ENCODE measurements around the gene TAPBPL. TPM values are rescaled to one million over a fixed set of nuclear protein-coding genes. Genes with fewer than 3 reads are reported as not detected.

TAPBPL gene
- total and polyA plus RNA-seq, 2 of the 4 experiments (the other 2 are of a cell fraction): 3.4 to 12.1 TPM

DNA sequence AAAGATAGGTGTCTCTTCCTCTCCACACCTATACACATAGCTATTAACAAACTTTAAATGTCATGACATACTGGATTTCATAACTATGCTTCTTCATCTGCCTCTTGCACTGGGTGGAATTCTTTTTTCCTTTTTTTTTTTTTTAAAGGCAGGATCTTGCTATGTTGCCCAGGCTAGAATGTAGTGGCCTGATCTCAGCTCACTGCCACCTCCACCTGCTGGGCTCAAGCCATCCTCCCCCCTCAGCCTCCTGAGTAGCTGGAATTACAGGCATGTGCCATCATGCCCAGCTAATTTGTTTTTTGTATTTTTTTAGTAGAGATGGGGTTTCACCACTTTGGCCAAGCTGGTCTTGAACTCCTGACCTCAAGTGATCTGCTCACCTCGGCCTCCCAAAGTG, 36.4 kb downstream of the TAPBPL start:
- no peak overlapping the region for H3K18ac ChIP-seq (ENCODE audit: low read depth, low read length)
- WGBS, 2 experiments (ENCODE audit: extremely low coverage in 2 of 2, insufficient read length in 1 of 2): no CpG with 5 or more reads among the region's 1 CpG
- H3K4me1 ChIP-seq (ENCODE audit: control insufficient read depth, insufficient read depth, low read length): no peaks in the 10 kb centered on the region; the same call in 1 of the 2 replicates
- H4K8ac ChIP-seq (ENCODE audit: low read depth in 2 of 2, low read length in 2 of 2): no peak overlapping the region
- ATAC-seq (ENCODE audit: low read depth) (no peak), DNase-seq (no peak)
- H3K4me2 ChIP-seq (ENCODE audit: low read depth, low read length): no peak overlapping the region
- H2BK120ac ChIP-seq (ENCODE audit: low read depth, low read length): no peak overlapping the region
- no peak overlapping the region for H3K9ac ChIP-seq (ENCODE audit: low read depth, low read length)
- H2AK9ac ChIP-seq (replicated peaks; ENCODE audit: low read depth, low read length, poor library complexity): no peak overlapping the region
- dilution Hi-C loops (cut with HindIII; ENCODE audit: low sequenced_read_pairs, unreplicated experiment): no loop called here
- peaks cover 4% of the 10 kb centered on the region for H3K9me1 ChIP-seq (ENCODE audit: insufficient read depth, low read length)
- in situ Hi-C loops (cut with MboI; ENCODE audit: low sequenced_read_pairs): no loop called here
- no peak overlapping the region for H3K27ac ChIP-seq (ENCODE audit: insufficient read depth, low read length)
- peaks cover under 1% of the 10 kb centered on the region for H4K20me1 ChIP-seq (ENCODE audit: insufficient read depth, low read length)
- H3K14ac ChIP-seq (replicated peaks; ENCODE audit: low read depth, low read length): no peak overlapping the region
- no peak overlapping the region for H3K23ac ChIP-seq (ENCODE audit: low read depth, low read length)
- BruUV-seq (replicated peaks): no TSS peak
- no peak overlapping the region for H2BK15ac ChIP-seq (ENCODE audit: low read depth, low read length)
- no peak overlapping the region for H2BK20ac ChIP-seq (ENCODE audit: low read depth, low read length)
- no peak overlapping the region for H2BK5ac ChIP-seq (ENCODE audit: low read depth, low read length, poor library complexity, severe bottlenecking)
- TF ChIP-seq NFE2L2 (IDR thresholded peaks at IDR 0.05; ENCODE audit: low read depth, low read length) (no peak), RCOR1 (IDR thresholded peaks at IDR 0.05; ENCODE audit: insufficient replicate concordance, low read length) (no peak), MAZ (IDR thresholded peaks at IDR 0.05; ENCODE audit: borderline replicate concordance, low read depth, low read length) (no peak), POLR2A (IDR thresholded peaks at IDR 0.05; ENCODE audit: low read depth, low read length) (no peak), BHLHE40 (IDR thresholded peaks at IDR 0.05; ENCODE audit: low read depth, low read length) (no peak), RAD21 (IDR thresholded peaks at IDR 0.05; ENCODE audit: low read length) (no peak), CEBPB (IDR thresholded peaks at IDR 0.05; ENCODE audit: low read depth, low read length) (no peak), SMC3 (IDR thresholded peaks at IDR 0.05; ENCODE audit: low read depth, low read length) (no peak), MXI1 (IDR thresholded peaks at IDR 0.05; ENCODE audit: borderline replicate concordance, low read depth, low read length) (no peak), CHD1 (IDR thresholded peaks at IDR 0.05; ENCODE audit: low read depth, low read length) (no peak), MAFK (IDR thresholded peaks at IDR 0.05; ENCODE audit: low read depth, low read length) (no peak), RFX5 (IDR thresholded peaks at IDR 0.05; ENCODE audit: low read depth, low read length) (no peak), FOS (IDR thresholded peaks at IDR 0.05; ENCODE audit: low read depth, low read length) (no peak)
- TF ChIP-seq, protein P1, sequence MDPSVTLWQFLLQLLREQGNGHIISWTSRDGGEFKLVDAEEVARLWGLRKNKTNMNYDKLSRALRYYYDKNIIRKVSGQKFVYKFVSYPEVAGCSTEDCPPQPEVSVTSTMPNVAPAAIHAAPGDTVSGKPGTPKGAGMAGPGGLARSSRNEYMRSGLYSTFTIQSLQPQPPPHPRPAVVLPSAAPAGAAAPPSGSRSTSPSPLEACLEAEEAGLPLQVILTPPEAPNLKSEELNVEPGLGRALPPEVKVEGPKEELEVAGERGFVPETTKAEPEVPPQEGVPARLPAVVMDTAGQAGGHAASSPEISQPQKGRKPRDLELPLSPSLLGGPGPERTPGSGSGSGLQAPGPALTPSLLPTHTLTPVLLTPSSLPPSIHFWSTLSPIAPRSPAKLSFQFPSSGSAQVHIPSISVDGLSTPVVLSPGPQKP (IDR thresholded peaks at IDR 0.05; ENCODE audit: borderline replicate concordance, low read depth, low read length): no peak
- TF ChIP-seq, protein P2, sequence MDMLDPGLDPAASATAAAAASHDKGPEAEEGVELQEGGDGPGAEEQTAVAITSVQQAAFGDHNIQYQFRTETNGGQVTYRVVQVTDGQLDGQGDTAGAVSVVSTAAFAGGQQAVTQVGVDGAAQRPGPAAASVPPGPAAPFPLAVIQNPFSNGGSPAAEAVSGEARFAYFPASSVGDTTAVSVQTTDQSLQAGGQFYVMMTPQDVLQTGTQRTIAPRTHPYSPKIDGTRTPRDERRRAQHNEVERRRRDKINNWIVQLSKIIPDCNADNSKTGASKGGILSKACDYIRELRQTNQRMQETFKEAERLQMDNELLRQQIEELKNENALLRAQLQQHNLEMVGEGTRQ (IDR thresholded peaks at IDR 0.05; ENCODE audit: low read depth, low read length): no peak
- TF ChIP-seq, protein P3, sequence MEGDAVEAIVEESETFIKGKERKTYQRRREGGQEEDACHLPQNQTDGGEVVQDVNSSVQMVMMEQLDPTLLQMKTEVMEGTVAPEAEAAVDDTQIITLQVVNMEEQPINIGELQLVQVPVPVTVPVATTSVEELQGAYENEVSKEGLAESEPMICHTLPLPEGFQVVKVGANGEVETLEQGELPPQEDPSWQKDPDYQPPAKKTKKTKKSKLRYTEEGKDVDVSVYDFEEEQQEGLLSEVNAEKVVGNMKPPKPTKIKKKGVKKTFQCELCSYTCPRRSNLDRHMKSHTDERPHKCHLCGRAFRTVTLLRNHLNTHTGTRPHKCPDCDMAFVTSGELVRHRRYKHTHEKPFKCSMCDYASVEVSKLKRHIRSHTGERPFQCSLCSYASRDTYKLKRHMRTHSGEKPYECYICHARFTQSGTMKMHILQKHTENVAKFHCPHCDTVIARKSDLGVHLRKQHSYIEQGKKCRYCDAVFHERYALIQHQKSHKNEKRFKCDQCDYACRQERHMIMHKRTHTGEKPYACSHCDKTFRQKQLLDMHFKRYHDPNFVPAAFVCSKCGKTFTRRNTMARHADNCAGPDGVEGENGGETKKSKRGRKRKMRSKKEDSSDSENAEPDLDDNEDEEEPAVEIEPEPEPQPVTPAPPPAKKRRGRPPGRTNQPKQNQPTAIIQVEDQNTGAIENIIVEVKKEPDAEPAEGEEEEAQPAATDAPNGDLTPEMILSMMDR (conservative IDR thresholded peaks at IDR 0.05; ENCODE audit: low read depth, low read length): no peak
- H3K4me3 ChIP-seq (ENCODE audit: insufficient read depth, low read depth, low read length): no peak overlapping the region
- no peak overlapping the region for H4K91ac ChIP-seq (ENCODE audit: insufficient read depth, low read depth, low read length)
- no peak overlapping the region for H2AFZ ChIP-seq (replicated peaks; ENCODE audit: low read length, poor library complexity)
- peaks cover 13 to 14% of the 10 kb centered on the region in 2 experiments for H3K79me1 ChIP-seq (ENCODE audit: low read depth in 1 of 2, low read length in 2 of 2)
- no peak overlapping the region for H4K5ac ChIP-seq (ENCODE audit: low read depth, low read length)
- no peaks in the 10 kb centered on the region for H3K9me3 ChIP-seq (ENCODE audit: control insufficient read depth, insufficient read depth, low read length)
- ChIA-PET POLR2A (ENCODE audit: unreplicated experiment) (no interaction called here), CTCF (interaction anchor here (0.9 kb wide), 1 partner anchor 64 kb away, joined by 3 read pairs; no protein-coding TSS in a partner anchor)
- H3K36me3 ChIP-seq (ENCODE audit: control insufficient read depth, insufficient read depth, low read length): no peaks in the 10 kb centered on the region
- H3K4ac ChIP-seq (ENCODE audit: low read depth, low read length): no peak overlapping the region
- H3K56ac ChIP-seq (ENCODE audit: extremely low read depth, insufficient read depth, low read length): no peak overlapping the region
- H2AK5ac ChIP-seq (ENCODE audit: low read depth, low read length): no peak overlapping the region
- intact Hi-C loops (cut with micrococcal nuclease): no loop called here
- no peaks in the 10 kb centered on the region for H3K27me3 ChIP-seq (ENCODE audit: control insufficient read depth, insufficient read depth, low read length)
